Activated T-cell treated with anti-CD3 and anti-CD28 coated beads, Interleukin-2, amount 50 U/mL, for 24 hours (primary cell): Measurements from ENCODE around the gene MYLK2.

Experiments
- DNase-seq: peaks from one replicate; pipeline ENCODE4 v3.0.0-alpha.2; 2020
- H3K27ac Mint-ChIP-seq: 2 replicates; pipeline ENCODE4 v1.8.0; 2020; ENCODE audit warnings: mild to moderate bottlenecking, mixed read lengths
- H3K27me3 Mint-ChIP-seq: 2 replicates; pipeline ENCODE4 v1.8.0; 2020; ENCODE audit warnings: mixed read lengths
- H3K36me3 Mint-ChIP-seq: 2 replicates; pipeline ENCODE4 v1.8.0; 2020; ENCODE audit warnings: low read depth, mixed read lengths
- H3K4me1 Mint-ChIP-seq: 2 replicates; pipeline ENCODE4 v1.8.0; 2020; ENCODE audit warnings: low read depth, mixed read lengths
- H3K4me3 Mint-ChIP-seq: 2 replicates; pipeline ENCODE4 v1.8.0; 2020; ENCODE audit warnings: mild to moderate bottlenecking, moderate library complexity, mixed read lengths
- H3K9me3 Mint-ChIP-seq: 2 replicates; pipeline ENCODE4 v1.8.0; 2020; ENCODE audit warnings: mixed read lengths

Gene MYLK2

GRCh38 chr20:31835977-31836852 is 17.1 kb downstream of the MYLK2 start:
- DNase-seq = no peak
- Mint-ChIP-seq H3K27ac (peak overlapping the region; percentile 52), H3K27me3 (no peaks in the 10 kb centered on the region), H3K36me3 (no peaks in the 10 kb centered on the region), H3K4me1 (peaks cover 7% of the 10 kb centered on the region), H3K9me3 (no peaks in the 10 kb centered on the region), H3K4me3 (no peak overlapping the region)

GRCh38 chr20:31836853-31837608 is 17.9 kb downstream of the MYLK2 start:
- peaks cover 7% of the 10 kb centered on the region for H3K4me1 Mint-ChIP-seq
- H3K27ac Mint-ChIP-seq = no peak overlapping the region
- no peaks in the 10 kb centered on the region for H3K36me3 Mint-ChIP-seq
- H3K4me3 Mint-ChIP-seq = no peak overlapping the region
- H3K9me3 Mint-ChIP-seq = no peaks in the 10 kb centered on the region
- H3K27me3 Mint-ChIP-seq = no peaks in the 10 kb centered on the region
- DNase-seq = no peak

DNA sequence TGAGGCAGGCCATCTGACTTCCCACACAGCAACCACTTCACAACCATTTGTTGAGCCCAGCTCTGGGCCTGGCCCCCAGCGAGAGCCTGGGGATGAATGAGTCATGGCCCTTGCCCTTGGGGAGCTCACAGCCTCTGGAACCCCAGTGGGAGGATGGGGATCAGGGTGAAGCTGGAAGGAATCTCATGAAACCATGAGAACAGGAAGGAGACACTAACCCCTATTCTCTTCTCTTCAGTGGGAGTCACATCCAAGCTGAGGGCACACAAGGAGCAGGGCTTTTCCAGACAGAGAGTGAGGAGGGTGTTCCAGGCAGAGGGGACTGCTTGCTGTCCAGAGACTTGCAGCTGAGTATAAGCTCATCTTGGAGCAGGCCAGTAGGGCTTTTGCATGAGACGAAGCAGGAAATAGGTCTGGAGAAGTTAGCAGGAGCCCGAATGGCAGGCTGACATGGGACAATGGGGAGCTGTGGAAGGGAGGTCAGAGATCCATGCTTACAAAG is 18.8 kb downstream of the MYLK2 start:
- Mint-ChIP-seq H3K4me1 (peaks cover 7% of the 10 kb centered on the region), H3K4me3 (no peak overlapping the region), H3K9me3 (no peaks in the 10 kb centered on the region), H3K36me3 (no peaks in the 10 kb centered on the region), H3K27ac (no peak overlapping the region), H3K27me3 (no peaks in the 10 kb centered on the region)
- DNase-seq = no peak

DNA sequence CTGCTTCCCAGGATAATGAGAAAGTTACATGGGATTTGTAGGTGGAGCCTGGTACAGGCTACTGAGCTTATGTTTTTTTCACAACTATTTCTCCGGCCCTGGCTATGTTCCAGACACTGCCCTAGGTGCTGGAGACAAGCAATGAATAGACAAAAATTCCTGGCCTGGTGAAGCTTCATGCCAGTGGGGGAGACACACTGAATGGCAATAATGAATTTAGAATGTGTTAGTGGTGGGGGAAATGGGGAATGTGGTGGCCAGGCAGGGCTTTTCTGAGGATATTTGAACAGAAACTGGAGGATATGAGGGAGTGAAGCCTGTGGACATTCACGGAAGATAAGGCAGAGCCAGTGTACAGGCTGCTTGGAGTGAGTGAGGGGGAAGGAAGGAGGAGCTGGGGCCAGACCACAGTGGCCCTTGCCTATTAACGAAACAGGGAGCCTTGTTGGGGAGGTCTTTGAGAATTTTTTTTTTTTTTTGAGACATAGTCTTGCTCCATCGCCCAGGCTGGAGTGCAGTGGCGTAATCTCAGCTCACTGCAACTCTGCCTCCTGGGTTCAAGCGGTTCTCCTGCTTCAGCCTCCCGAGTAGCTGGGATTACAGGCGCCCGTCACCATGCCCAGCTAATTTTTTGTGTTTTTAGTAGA is 19.6 kb downstream of the MYLK2 start:
- H3K27me3 Mint-ChIP-seq = no peaks in the 10 kb centered on the region
- no peaks in the 10 kb centered on the region for H3K36me3 Mint-ChIP-seq
- H3K27ac Mint-ChIP-seq = no peak overlapping the region
- H3K9me3 Mint-ChIP-seq = no peaks in the 10 kb centered on the region
- DNase-seq = no peak
- H3K4me3 Mint-ChIP-seq = no peak overlapping the region
- H3K4me1 Mint-ChIP-seq = peaks cover 7% of the 10 kb centered on the region

DNA sequence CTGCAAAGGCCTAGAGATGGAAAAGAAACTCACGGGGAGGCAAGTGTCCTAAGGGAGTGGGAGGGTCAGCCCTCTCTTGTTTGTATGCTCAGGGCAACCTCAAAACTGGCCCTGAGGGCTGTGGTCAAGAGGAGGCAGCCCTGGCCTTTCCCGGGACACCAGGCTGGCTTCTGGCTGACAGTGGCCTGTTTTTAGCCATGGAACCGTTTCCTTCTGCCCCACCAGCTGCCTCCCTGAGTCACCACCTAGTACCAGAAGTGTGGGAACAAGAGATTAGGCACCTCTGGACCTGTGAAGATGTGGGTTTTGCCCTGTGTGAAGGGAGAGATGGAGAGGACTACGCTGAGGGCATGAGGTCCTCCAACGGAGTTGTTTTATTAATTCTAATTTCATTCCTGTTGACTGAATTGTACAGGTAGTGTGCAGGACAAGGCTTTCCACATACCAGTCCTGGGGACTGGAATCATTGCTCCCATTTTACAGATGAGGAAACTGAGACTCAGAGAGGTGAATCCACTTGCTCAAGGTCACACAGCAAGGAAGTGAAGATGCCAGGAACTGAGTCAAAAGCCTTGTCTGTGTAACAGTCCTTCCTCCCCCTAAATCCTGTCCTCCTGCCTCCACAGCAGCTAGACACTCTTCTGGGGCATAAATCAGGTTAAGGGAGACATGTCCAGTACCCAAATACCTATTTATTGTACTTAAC is 20.8 kb downstream of the MYLK2 start:
- peaks cover 7% of the 10 kb centered on the region for H3K4me1 Mint-ChIP-seq
- no peak for DNase-seq
- no peaks in the 10 kb centered on the region for H3K36me3 Mint-ChIP-seq
- no peak overlapping the region for H3K4me3 Mint-ChIP-seq
- no peak overlapping the region for H3K27ac Mint-ChIP-seq
- no peaks in the 10 kb centered on the region for H3K27me3 Mint-ChIP-seq
- H3K9me3 Mint-ChIP-seq = no peaks in the 10 kb centered on the region

- H3K9me3 Mint-ChIP-seq = no peaks in the 10 kb centered on the region
- no peak overlapping the region for H3K4me3 Mint-ChIP-seq
- no peak overlapping the region for H3K27ac Mint-ChIP-seq
- H3K36me3 Mint-ChIP-seq = no peaks in the 10 kb centered on the region
- H3K4me1 Mint-ChIP-seq = peaks cover 3% of the 10 kb centered on the region
- no peaks in the 10 kb centered on the region for H3K27me3 Mint-ChIP-seq
- no peak for DNase-seq
These were observed 22.0 kb downstream of the MYLK2 start for GRCh38 chr20:31840906-31841816.

DNA sequence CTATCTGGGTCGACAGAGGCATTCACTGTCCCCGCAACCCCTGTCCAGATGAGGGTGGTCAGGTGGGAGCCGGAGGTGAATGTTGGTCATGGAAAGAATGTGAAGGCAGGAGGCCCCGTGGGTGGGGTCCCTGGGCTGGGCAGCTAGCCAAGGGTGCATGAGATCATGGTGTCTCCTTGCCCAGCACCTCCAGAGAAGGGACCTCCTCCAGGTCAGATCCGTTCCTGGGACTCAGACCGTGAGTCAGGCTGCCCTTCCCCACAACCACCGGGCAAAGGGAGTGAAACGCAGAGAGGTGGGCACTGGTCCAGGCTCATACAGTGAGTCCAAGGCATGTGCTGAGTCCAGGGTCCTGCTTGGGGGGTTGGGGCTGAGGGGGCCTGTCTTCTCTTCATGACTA is 22.8 kb downstream of the MYLK2 start:
- Mint-ChIP-seq H3K27ac (no peak overlapping the region), H3K4me1 (no peaks in the 10 kb centered on the region), H3K9me3 (no peaks in the 10 kb centered on the region), H3K4me3 (no peak overlapping the region), H3K27me3 (peaks cover 2% of the 10 kb centered on the region), H3K36me3 (no peaks in the 10 kb centered on the region)
- no peak for DNase-seq

- H3K27me3 Mint-ChIP-seq = peaks cover 2% of the 10 kb centered on the region
- H3K4me3 Mint-ChIP-seq = no peak overlapping the region
- H3K9me3 Mint-ChIP-seq = no peaks in the 10 kb centered on the region
- no peaks in the 10 kb centered on the region for H3K36me3 Mint-ChIP-seq
- no peak for DNase-seq
- H3K4me1 Mint-ChIP-seq = no peaks in the 10 kb centered on the region
- H3K27ac Mint-ChIP-seq = no peak overlapping the region
These were observed 23.5 kb downstream of the MYLK2 start for GRCh38 chr20:31842471-31843157.

GRCh38 chr20:31843288-31843687 is 24.1 kb downstream of the MYLK2 start:
- H3K27ac Mint-ChIP-seq = no peak overlapping the region
- no peaks in the 10 kb centered on the region for H3K4me1 Mint-ChIP-seq
- DNase-seq = no peak
- H3K36me3 Mint-ChIP-seq = no peaks in the 10 kb centered on the region
- peaks cover 2% of the 10 kb centered on the region for H3K27me3 Mint-ChIP-seq
- no peaks in the 10 kb centered on the region for H3K9me3 Mint-ChIP-seq
- no peak overlapping the region for H3K4me3 Mint-ChIP-seq

DNA sequence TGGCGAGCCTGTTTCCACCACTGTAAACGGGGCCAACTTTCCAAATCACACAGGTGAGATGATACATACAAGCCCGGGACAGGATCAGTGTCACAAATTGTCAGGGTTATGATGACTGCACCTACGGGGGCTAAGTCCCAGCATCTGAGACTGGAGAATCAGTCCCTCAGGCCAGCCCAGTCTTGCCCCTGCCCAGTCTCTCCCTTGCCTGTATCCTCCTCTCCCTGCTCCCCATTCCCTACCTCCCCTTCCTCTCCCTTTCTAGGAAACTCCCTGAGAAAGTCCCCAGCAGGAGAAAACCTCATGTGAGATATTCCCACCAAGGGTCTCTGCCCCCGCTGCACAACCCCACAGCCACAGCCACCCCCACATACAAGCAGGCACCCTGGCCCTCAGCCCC is 24.7 kb downstream of the MYLK2 start:
- Mint-ChIP-seq H3K27me3 (peaks cover 8% of the 10 kb centered on the region), H3K4me3 (no peak overlapping the region), H3K36me3 (no peaks in the 10 kb centered on the region), H3K27ac (no peak overlapping the region), H3K4me1 (no peaks in the 10 kb centered on the region), H3K9me3 (no peaks in the 10 kb centered on the region)
- DNase-seq = no peak

DNA sequence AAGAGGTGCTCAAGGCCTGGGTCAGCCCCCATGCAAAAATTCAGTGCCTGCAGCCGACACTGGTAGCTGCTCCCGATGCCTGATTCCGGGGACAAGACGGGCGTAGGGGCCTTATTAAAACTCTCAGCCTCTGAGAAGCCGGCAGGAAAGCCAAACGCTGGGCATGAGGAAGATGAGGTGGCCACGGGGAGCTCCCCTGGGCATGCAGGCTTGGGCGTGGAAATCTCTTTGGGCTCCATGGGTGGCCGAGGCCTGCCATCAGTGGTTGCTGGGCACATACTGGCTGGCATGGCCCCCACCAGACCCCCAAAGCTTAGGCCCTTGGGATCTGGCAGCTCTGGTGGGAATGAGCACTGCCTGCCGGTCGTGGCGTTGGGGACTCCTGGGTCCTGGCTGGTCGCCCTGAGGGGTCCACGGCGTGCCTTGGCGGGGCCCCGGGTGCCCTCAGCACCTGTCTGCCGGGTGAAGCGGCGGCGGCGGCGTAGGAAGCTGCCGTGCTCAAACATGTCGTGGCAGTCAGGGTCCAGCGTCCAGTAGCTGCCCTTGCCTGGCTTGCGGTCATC is 25.7 kb downstream of the MYLK2 start:
- no peak for DNase-seq
- Mint-ChIP-seq H3K9me3 (no peaks in the 10 kb centered on the region), H3K4me1 (no peaks in the 10 kb centered on the region), H3K27me3 (peaks cover 14% of the 10 kb centered on the region), H3K27ac (no peak overlapping the region), H3K36me3 (no peaks in the 10 kb centered on the region), H3K4me3 (no peak overlapping the region)

DNA sequence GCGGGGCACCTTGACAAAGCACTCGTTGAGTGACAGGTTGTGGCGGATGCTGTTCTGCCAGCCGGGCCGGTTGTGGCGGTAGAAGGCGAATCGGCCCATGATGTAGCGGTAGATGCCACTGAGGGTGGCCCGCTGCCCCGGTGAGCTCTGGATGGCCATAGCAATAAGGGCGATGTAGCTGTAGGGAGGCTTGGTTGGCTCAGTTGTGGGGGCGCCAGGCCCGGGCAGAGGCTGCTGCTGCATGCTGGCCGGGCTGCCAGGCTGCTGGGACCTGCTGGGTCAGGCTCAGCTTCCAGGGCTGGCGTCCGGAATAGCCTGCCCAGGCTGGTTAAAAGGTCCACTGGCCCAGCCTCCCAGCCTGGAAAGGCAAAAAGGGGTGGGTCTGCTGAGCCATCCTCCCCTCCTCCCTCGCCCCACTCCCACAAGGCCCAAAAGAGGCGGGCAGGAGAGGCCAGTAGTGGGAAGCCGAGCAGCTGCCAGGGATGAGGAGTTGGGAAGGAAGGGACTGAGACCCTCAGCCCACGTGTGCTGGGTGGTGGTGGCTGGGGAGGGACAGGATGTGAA is 26.2 kb downstream of the MYLK2 start, which contains the start of gene FOXS1:
TSS of gene FOXS1 (minus strand) at position 305 of the 564 bp plus-strand sequence. CDS start at position 243, 62 bp downstream.
- H3K27ac Mint-ChIP-seq = no peak within 1 kb of the TSS
- no peak for DNase-seq
- no peaks in the 10 kb centered on the region for H3K9me3 Mint-ChIP-seq
- H3K4me3 Mint-ChIP-seq = no peak within 1 kb of the TSS
- H3K4me1 Mint-ChIP-seq = no peaks in the 10 kb centered on the region
- H3K27me3 Mint-ChIP-seq = peaks cover 20% of the 10 kb centered on the region
- H3K36me3 Mint-ChIP-seq = no peaks in the 10 kb centered on the region
